HG02571 (cell line): Measurements from ENCODE around the gene WNK1.

Experiments used
- ATAC-seq: cut with Tn5 transposase; IDR thresholded peaks from one replicate; pipeline ENCODE4 v1.9.1; 2021; ENCODE audit warnings: mild to moderate bottlenecking, moderate library complexity; ENCODE audit not compliant: unreplicated experiment

WNK1 gene

DNA sequence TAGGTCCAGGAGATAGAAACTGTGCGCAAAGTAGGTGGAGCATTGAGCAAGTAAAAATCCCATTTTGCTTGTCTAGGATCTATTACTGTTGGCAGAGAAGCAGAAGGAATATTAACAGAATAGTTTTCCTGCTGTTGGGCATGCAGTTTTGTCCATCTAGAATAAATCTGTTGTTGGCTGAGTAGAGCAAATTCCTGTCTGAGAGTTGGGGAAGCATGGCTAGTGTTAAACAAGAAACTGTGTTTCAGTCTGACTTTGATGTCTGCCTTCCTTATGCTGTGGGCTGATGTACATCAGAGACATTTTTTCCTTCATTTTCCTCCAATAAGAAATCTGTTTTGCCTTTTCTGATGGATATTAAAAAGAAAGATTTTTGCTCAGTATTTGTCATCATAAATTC, 99.0 kb downstream of the WNK1 start:
- ATAC-seq, result no peak

DNA sequence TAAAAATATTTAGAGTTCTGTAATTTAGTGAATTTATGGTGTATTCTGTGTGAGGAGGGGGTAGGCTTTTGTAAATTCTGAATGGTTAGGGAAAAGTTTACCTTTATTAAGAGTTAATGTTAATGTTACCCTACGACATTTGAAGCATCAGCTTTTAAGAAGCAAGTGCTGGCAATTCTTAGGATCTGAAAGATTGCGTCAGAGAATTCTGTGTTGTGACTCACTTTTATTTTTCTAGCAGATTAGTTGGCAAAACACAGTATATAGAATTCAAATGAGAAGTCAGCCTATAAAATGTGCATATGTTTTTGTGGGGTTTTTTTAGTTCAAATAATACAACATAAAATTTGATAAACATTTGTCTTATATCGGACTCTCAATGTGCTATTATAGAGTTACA, 99.5 kb downstream of the WNK1 start:
- ATAC-seq, result no peak

DNA sequence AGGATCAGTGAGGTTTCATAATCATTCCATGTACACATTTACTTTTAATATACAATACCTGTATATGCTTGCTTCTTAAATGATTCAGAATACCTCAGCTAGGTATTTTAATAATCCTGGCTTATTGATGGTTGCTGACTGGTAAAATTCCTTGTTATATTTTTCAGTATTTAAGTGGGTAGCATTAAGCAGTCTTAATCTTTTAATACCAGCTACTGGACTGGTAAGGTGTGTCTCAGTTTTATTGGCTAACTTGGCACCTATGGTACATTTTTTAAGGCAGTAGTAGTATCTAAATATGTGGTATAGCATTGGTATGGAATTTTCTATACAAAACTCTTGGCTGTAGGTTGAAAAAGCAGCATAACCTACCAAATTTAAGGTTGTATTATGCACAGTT, 100.5 kb downstream of the WNK1 start:
- no peak for ATAC-seq

DNA sequence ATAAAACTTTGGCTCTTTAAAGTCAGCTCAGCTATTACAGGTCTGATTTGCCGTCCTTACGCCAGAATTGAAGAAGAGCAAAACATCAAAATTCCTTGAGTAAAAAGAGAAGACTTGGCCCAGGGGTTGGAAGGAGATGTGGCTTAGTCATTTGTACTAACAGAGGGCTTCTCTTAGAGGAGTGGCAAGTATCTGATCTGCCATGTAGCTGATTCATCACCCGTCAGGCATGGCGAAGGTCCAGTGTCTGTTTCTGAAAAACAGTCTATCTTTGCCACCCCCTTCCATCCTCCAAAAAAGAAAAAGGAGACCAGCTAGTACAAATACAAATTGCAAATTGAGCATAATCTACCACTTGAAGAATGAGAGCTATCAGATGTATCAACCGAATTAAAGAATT, 105.2 kb downstream of the WNK1 start:
- ATAC-seq, result no peak

DNA sequence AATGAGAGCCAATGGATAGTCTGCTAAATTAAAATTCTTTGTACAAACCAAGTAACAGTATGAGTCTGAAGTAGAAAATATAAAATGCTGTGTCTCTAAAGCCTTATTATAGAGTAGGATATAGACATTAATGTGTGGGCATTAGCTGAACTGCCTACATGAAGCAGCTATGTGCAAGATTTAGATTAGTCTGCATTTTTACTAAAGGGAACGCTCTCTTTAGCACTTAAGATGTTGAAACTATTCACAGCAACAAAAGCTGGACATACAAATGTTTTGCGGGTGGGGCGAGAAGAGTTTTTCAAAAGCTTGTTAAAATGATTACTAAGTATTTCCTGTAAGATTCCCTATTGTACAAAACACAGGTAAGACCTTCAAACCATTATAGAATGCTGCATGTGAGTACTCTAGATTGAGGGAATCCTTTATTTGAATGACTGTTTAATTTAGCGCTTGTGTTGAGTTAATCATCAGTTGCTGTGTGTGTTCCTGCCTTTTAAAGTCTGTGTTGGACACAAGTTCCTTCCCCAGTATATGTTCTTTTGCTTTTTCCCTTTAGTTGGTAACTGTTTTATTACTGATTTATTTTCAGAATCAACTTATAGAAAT, 110.0 kb downstream of the WNK1 start:
- no peak for ATAC-seq

DNA sequence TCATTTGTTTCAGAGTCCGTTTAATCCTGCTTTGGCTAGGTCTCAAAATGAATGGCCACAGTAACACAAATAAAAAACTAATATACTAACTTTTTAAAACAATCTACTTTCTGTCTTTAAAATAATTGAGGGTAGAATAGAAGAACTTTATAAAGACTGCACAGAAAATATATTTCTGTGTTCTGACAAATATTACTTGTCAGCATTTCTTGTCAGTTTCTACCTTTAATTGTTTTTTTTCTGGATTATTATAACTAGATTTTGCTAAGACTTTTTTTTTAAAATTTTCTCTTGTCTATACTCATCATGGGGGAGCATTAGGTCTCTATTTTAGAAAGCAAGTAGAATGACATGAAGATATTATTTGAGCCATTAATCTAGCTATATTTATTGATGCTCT, 110.9 kb downstream of the WNK1 start:
- no peak for ATAC-seq

DNA sequence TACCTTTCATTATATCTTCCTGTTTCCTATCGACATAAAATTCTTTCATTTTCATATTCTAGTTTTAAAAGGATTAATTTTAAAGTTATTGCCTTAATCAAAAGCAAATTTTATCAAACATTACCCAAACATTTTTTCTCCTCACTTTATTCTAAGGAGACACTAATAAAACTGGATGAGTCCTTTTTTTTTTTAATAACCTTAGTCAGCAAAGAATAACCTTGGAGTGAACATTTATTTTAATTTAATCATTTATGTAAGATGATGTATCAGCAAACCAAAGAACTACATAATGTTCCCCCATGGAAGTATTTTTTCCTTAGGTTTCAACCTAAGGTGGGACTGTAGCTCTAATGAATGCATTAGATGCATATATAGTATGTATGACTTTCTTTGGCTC, 113.2 kb downstream of the WNK1 start:
- ATAC-seq, result no peak

DNA sequence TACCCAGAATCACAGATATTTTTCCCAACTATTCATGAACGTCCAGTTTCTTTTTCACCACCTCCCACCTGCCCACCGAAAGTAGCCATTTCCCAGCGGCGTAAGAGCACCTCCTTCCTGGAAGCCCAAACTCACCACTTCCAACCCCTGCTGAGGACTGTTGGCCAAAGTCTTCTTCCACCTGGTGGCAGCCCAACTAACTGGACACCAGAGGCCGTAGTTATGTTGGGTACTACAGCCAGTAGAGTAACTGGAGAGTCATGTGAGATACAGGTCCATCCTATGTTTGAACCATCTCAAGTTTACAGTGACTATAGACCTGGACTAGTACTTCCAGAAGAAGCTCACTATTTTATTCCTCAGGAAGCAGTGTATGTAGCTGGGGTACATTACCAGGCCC, 115.5 kb downstream of the WNK1 start:
- no peak for ATAC-seq

DNA sequence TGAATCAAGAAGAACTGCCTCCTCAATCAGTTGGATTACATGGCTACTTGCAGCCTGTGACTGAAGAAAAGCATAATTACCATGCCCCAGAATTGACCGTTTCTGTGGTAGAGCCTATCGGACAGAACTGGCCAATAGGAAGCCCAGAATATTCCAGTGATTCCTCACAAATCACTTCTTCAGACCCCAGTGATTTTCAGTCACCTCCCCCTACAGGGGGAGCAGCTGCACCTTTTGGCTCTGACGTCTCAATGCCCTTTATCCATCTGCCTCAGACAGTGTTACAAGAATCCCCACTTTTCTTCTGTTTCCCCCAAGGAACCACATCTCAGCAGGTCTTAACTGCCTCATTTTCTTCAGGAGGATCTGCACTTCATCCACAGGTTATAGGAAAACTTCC, 116.3 kb downstream of the WNK1 start:
- ATAC-seq, result no peak

DNA sequence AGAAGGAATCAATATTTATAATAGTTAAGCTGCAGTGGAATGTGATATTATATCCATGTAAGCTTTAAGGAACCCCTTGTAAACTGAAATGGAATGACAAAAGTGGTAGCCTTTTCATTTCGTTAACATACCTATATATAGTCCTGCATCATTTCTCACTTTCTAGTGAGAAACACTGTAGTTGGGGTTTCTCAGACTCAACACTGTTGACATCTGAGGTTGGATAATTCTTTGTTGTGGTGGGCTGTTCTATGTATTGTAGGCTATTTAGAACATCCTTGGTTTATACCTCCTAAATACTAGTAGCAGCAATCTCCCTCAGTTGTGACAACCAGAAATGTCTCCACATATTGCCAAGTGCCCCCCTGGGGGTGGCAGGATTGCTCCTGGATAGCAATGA, 118.0 kb downstream of the WNK1 start:
- ATAC-seq, result no peak

DNA sequence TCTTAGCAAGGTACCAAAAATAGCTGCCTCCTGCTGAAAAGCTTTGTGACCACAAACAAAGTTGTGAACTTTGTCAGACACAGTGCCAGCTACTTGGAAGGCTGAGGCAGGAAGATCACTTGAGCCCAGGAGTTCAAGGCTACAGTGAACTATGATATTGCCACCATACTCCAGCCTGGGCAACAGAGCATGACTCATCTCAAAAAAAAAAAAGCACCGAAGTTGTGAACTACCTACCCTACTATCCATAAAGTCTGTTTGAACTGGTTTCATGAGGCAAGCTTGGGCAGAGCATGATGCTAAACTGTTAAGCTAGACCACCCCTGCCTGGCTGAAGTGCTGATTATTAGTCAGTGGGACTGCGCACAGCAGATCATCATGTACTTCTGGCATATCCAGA, 121.6 kb downstream of the WNK1 start:
- no peak for ATAC-seq

DNA sequence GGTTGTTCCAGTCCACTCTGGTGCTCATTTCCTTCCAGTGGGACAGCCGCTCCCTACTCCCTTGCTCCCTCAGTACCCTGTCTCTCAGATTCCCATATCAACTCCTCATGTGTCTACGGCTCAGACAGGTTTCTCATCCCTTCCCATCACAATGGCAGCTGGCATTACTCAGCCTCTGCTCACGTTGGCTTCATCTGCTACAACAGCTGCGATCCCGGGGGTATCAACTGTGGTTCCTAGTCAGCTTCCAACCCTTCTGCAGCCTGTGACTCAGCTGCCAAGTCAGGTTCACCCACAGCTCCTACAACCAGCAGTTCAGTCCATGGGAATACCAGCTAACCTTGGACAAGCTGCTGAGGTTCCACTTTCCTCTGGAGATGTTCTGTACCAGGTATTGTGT, 127.3 kb downstream of the WNK1 start:
- ATAC-seq, result no peak

DNA sequence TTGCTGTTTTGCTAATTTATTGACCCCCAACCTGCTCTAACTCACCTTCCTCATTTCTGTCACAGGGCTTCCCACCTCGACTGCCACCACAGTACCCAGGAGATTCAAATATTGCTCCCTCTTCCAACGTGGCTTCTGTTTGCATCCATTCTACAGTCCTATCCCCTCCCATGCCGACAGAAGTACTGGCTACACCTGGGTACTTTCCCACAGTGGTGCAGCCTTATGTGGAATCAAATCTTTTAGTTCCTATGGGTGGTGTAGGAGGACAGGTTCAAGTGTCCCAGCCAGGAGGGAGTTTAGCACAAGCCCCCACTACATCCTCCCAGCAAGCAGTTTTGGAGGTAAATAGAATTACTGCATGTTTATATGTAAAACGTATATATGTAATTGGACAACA, 128.3 kb downstream of the WNK1 start:
- ATAC-seq, result no peak

DNA sequence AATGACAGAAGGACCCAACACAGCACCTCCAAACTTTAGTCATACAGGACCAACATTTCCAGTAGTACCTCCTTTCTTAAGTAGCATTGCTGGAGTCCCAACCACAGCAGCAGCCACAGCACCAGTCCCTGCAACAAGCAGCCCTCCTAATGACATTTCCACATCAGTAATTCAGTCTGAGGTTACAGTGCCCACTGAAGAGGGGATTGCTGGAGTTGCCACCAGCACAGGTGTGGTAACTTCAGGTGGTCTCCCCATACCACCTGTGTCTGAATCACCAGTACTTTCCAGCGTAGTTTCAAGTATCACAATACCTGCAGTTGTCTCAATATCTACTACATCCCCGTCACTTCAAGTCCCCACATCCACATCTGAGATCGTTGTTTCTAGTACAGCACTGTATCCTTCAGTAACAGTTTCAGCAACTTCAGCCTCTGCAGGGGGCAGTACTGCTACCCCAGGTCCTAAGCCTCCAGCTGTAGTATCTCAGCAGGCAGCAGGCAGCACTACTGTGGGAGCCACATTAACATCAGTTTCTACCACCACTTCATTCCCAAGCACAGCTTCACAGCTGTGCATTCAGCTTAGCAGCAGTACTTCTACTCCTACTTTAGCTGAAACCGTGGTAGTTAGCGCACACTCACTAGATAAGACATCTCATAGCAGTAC, 132.5 kb downstream of the WNK1 start:
- no peak for ATAC-seq

DNA sequence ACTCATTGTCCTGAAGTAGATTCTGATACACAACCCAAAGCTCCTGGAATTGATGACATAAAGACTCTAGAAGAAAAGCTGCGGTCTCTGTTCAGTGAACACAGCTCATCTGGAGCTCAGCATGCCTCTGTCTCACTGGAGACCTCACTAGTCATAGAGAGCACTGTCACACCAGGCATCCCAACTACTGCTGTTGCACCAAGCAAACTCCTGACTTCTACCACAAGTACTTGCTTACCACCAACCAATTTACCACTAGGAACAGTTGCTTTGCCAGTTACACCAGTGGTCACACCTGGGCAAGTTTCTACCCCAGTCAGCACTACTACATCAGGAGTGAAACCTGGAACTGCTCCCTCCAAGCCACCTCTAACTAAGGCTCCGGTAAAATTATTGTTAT, 133.3 kb downstream of the WNK1 start:
- ATAC-seq, result no peak

DNA sequence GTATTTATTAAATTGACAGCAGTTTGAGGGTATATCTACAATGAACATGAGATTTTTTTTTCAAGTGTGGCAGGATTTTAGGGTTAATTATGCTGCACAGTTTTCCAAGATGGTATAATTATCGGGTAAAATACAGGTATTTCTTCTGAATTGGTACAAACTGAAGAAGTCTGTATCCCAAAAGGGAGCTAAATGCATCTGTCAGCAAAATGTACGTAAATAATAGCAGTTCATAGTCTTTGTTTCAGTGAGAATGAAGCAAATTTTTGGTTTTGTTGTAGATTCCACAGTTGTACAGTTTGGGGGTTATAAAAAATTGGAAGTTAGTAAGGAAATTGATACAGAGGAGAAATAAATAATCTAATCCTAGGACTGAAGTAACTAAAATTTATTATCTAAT, 133.8 kb downstream of the WNK1 start:
- no peak for ATAC-seq

DNA sequence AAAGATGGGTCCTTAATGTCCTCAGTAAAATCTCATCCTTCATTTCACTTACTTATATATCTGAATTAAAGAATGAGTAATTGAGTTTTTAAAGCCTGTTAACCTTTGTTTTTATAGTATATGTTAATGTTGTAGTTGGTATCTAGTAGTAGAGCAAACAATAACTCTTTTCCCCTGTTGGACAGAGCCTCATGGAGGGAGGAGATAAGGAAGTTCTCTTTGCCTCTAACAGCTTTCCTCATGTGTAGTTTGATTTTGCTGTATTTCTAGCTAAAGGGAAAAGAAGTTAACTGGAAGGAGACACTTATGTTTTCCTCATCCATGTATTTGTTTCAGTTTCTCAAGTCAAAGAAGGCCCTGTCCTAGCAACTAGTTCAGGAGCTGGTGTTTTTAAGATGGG, 141.8 kb downstream of the WNK1 start:
- ATAC-seq, result no peak

DNA sequence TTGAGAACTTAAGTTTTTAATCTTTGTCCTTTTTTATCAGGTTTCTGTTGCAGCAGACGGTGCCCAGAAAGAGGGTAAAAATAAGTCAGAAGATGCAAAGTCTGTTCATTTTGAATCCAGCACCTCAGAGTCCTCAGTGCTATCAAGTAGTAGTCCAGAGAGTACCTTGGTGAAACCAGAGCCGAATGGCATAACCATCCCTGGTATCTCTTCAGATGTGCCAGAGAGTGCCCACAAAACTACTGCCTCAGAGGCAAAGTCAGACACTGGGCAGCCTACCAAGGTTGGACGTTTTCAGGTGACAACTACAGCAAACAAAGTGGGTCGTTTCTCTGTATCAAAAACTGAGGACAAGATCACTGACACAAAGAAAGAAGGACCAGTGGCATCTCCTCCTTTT, 143.7 kb downstream of the WNK1 start:
- no peak for ATAC-seq

DNA sequence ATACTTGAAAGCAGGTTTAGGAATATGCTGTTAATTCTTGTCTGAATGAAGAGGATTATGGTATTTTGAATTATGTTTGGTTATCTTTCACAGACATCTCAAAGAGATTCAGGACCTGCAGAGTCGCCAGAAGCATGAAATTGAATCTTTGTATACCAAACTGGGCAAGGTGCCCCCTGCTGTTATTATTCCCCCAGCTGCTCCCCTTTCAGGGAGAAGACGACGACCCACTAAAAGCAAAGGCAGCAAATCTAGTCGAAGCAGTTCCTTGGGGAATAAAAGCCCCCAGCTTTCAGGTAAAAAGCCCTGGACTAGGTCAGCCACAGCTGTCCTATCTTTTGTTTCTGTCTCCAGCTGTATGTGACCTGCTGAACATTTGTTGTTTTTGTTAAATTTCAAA, 145.0 kb downstream of the WNK1 start:
- ATAC-seq, result no peak

DNA sequence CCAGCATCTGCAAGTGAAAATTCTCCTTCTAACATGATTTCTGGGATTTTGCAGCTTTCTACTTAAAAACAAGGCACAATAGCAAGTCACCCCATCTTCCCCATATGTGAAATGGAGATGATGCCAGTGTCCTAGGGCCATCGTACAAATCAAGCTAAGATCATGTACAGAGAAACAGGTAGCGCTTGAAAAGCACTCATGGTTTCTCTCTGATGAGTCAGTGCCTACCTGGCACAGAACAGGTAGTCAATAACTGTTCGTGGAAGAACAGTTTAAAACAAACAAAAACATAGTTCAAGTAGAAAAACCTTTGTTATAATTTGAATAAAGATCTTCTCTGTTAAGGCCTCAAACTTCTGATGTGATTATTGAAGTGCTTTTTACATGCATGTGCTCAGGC, 150.2 kb downstream of the WNK1 start:
- no peak for ATAC-seq

DNA sequence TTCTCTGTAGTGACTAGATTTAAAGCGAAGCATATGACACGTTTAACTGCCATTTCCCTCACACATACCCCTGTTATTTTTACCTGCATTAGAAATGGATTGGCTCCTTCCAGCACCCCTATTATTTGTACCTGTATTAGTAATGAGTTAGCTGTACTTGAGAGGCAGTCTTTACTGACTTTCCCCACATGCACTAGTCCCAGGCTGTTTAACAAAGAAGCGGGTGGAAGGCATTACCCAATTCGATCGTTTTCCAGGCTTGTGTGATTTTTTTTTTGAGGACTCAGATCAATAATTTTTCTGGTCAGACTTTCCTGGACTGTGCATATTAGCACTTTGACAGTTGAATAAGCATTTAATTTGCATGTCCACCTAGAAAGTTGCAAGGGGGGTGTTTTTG, 150.7 kb downstream of the WNK1 start:
- no peak for ATAC-seq

DNA sequence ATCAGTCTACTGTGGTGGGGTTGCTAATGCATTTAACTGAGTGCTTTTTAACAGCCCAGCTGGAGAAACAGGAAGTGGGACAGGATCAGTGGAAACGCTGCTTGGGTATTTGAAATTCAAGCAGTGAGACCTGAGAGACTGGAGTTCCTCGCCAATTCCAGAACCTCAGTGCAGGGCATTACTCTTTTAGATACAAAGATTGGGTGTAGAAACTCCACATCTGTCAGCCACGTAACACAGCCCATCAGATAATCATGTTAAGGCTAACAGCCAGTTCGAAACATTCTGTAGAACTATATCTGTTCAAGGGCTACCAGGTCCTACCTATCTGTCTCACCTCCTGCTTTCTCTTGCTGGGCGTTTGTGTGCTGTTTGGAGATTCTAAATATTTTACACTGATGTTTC, 151.6 kb downstream of the WNK1 start:
- no peak for ATAC-seq
